GM23338 (cell line): ENCODE data around the gene MAN1A2.

Experiments used
- JUNB ChIP-seq: IDR thresholded peaks from one replicate; pipeline ENCODE4 v1.6.1; 2016; ENCODE audit warnings: antibody characterized with exemption; ENCODE audit not compliant: unreplicated experiment
- POLR2AphosphoS5 ChIP-seq: IDR thresholded peaks from 2 replicates; pipeline ENCODE4 v1.6.1; 2016; ENCODE audit warnings: antibody characterized with exemption, low read depth
- TF ChIP-seq, protein P1 (sequence below), 2 experiments: fragments of 200-600 bp in 1 of 2; sonication (generic) in 1 of 2; conservative IDR thresholded peaks; 2 replicates each; pipeline versions ENCODE4 v1.5.1 to v1.6.1; 2016 to 2017; ENCODE audit warnings: antibody characterized with exemption in 2 of 2, low read depth in 2 of 2, mild to moderate bottlenecking in 2 of 2, moderate library complexity in 1 of 2

DNA sequence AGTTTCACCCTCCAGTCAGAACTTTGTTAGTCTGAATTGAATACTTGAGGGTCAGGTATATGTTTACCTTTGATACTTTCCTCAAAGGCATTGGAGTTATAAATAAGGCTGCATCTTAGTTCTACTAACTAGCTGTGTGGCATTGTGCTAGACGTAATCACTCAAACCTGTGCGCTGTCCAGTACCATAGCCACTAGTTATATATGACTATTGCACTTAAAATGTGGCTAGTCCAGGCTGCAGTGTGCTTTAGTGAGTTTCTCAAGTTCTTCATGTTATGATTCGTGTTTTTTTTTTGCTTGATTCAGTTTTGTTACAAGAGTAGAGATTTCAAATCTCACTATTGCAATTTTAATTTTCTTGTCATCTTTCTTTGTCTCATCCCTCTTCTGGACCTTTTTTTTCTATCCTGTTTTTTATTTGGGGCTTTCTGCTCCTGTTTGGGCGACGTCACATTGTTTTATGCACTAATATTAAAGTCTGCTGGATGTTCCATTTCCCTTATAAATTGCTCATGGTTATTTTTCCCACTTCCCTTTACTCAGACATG lies 5.7 kb downstream of the MAN1A2 start:
- TF ChIP-seq, protein P1, sequence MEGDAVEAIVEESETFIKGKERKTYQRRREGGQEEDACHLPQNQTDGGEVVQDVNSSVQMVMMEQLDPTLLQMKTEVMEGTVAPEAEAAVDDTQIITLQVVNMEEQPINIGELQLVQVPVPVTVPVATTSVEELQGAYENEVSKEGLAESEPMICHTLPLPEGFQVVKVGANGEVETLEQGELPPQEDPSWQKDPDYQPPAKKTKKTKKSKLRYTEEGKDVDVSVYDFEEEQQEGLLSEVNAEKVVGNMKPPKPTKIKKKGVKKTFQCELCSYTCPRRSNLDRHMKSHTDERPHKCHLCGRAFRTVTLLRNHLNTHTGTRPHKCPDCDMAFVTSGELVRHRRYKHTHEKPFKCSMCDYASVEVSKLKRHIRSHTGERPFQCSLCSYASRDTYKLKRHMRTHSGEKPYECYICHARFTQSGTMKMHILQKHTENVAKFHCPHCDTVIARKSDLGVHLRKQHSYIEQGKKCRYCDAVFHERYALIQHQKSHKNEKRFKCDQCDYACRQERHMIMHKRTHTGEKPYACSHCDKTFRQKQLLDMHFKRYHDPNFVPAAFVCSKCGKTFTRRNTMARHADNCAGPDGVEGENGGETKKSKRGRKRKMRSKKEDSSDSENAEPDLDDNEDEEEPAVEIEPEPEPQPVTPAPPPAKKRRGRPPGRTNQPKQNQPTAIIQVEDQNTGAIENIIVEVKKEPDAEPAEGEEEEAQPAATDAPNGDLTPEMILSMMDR (conservative IDR thresholded peaks at IDR 0.05; ENCODE audit: low read depth in 2 of 2) = no peak
- TF ChIP-seq JUNB = no peak
- no peak for TF ChIP-seq POLR2AphosphoS5
